COLO668 (cell line): ENCODE data around the gene ARHGAP27.
A peak's percentile ranks its signal among the peaks of the same experiment; 100 is the strongest.
"Not testable (repeated sequence)": the region's sequence is repeated elsewhere in the genome, so short reads cannot be mapped to it uniquely, and the experiment has no call there.

Experiments
- DNase-seq: peaks from one replicate; lab custom pipeline; 2025; ENCODE audit not compliant: unreplicated experiment; lab: John Stamatoyannopoulos, UW

The ARHGAP27 gene

GRCh38 chr17:45432405-45433158 lies at the start of gene ARHGAP27:
TSS of gene ARHGAP27 (minus strand) at chr17:45432870. CDS start at chr17:45430279, 2,591 bp downstream.
- peak; percentile 52 for DNase-seq

- DNase-seq, result not testable (repeated sequence)
Observed at GRCh38 chr17:45482317-45482716, 49.6 kb upstream of the ARHGAP27 start.

DNA sequence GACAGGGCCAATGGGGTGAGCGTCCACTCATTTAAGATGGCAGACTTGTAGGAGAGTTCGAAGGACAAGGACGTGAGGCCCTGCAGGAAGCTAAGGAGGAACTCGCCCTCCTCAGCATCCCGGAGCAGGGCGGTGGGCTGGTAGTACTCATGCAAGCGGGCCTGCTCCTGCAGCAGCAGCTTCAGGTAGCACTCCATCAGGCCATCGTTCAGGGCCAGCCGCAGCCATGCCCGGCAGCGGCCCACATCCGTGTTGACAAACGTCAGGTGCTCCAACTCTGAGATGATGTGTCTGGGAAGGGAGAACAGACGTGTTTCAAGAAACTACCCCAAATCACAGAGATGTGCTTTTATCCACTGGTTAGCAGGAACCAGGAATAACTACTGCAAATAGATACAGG lies 42.8 kb upstream of the ARHGAP27 start:
- DNase-seq, result not testable (repeated sequence)

DNA sequence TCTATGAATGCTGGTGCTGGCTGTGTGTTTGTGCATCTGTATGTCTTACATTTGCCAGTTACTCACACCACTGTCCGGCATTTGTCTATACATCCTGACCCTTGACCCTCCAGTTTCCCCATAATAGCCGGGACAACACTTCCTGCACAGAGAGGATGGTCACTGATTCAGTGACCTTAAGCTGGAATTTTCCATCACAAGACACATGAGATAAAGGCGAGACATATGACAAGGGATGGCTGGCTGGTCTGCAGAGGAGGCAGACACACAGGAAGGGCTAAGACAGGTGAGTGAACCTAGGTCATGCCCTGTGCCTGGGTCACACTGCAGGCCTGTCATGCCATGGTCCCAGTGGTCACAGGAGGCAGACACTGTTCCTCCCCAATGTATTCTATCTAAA lies 39.6 kb upstream of the ARHGAP27 start:
- DNase-seq, result not testable (repeated sequence)

- DNase-seq, result not testable (repeated sequence)
Observed at GRCh38 chr17:45469204-45469563, 36.5 kb upstream of the ARHGAP27 start.

- not testable (repeated sequence) for DNase-seq
Observed at GRCh38 chr17:45468293-45469203, 35.9 kb upstream of the ARHGAP27 start.

DNA sequence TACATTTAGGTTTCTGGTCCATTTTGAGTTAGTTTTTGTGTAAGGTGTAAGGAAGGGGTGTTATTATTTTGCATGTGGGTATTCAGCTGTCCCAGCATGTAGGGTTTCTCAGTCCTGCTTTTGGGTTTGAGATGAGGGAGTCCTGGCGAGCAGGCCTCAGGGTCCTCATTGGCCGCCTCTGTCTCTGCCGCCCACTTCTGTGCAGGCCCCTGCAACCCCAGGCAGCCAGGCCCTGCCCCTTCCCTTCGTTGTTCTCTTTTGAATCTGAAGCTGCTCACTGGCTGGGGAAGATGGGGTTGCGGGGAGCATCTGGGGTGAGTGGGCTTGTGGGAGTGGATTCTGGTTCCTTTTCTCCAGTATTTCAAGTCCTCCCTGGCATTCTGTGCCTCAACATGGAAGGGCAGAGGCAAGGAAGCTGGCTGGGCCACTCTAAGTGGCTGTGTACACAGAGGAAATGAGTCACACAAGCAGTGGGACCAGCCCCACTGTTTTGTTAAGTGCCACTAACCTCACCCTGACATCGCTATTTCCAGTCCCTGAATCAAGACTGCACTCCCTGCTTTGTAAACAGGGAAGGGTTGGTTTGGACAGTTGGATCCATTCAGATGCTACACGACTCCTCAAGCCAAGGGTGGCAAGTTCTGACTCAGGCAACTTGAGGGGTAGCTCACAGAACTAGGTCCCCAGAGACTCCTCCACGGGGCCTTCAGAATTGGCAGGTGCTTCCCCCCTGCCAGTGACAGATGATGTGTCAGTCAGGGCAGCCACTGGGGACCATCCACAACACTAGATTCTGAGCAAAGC lies 29.1 kb upstream of the ARHGAP27 start:
- DNase-seq, result peak; percentile 49

- DNase-seq, result not testable (repeated sequence)
Observed at GRCh38 chr17:45460422-45460821, 27.8 kb upstream of the ARHGAP27 start.

DNA sequence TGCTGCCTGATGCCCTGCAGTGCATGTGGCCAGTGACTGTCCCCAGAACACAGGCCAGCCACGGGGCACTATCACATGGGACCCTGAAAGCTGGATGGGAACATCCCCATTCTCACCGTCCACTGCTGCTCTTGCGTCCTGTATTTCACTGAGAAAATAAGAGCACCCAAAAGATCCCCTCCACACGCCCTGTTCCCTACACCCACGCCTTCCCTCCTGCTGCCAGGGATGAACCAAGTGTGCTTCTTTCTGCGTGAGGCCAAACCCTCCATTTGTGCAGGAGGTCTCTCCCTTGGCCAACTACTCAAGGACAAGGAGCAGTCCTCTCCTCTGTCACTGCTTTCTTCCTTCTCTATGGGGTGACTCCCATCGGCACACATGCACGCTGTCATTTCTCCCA lies 21.7 kb upstream of the ARHGAP27 start:
- DNase-seq, result not testable (repeated sequence)

DNA sequence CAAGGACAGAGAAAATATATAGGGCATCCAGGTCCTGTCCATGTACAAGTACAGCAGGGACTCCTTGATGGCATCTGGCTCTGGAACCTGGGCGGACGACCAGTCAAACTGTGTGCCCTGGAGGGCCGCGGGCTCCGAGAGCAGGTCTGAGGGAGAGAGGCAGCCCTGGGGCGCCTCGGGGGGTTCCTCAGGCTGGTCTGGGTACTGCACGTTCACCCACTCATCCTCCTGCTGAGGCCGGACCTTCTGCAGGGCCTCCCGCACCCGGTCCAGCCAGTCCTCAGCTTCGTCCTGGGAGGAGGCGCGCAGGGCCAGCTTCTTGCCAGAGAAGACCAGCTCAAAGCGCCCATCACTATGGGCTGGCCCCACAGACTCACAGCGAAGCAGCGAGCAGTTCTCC lies 21.1 kb upstream of the ARHGAP27 start:
- DNase-seq, result not testable (repeated sequence)

DNA sequence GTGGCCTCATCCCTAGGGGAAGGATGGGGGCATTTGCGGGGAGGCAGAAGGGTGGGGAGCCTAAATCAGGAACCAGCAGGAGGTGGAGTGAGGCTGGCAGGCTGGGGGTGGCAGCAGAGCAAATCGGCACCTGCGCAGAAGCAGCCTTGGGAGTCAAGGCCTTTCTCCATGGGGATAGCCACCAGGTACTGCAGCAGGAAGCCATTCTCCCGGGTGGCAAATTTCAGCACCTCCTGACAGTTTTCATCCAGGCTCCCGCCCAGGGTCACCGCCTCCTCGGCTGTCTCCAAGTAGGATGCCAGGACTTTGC lies 20.5 kb upstream of the ARHGAP27 start:
- not testable (repeated sequence) for DNase-seq

- DNase-seq, result not testable (repeated sequence)
Observed at GRCh38 chr17:45452329-45453224, 19.9 kb upstream of the ARHGAP27 start.

GRCh38 chr17:45451660-45452059 lies 19.0 kb upstream of the ARHGAP27 start:
- not testable (repeated sequence) for DNase-seq

- no peak for DNase-seq
Observed at GRCh38 chr17:45451131-45451530, 18.5 kb upstream of the ARHGAP27 start.

DNA sequence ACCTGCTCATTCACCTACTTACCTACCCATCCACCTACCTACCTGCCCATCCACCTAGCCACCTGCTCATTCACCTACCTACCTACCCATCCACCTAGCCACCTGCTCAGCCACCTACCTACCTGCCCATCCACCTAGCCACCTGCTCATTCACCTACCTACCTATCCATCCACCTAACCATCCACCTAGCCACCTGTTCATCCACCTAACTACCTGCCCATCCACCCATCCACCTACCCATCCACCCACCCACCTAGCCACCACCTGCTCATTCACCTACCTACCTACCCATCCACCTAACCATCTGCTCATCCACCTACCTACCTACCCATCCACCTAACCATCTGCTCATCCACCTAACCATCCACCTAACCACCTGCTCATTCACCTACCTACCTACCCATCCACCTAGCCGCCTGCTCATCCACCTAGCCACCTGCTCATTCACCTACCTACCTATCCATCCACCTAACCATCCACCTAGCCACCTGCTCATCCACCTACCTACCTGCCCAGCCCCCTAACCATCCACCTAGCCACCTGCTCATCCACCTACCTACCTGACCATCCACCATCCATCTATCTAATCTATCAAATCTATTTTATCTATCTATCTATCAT lies 17.1 kb upstream of the ARHGAP27 start:
- not testable (repeated sequence) for DNase-seq

DNA sequence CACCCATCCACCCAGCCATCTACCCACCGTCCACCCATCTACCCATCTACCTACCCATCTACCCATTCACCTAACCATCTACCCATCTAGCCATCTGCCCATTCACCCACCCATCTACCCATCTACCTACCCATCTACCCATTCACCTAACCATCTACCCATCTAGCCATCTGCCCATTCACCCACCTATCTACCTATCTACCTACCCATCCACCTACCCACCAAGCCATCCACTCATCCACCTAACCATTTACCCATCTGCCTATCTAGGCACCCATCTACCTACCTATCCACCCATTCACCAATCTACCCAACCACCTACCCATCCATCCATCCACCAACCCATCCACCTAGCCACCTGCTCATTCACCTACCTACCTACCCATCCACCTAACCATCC lies 16.6 kb upstream of the ARHGAP27 start:
- DNase-seq, result not testable (repeated sequence)

- not testable (repeated sequence) for DNase-seq
Observed at GRCh38 chr17:45448483-45448882, 15.8 kb upstream of the ARHGAP27 start.

- DNase-seq, result not testable (repeated sequence)
Observed at GRCh38 chr17:45448066-45448465, 15.4 kb upstream of the ARHGAP27 start.

DNA sequence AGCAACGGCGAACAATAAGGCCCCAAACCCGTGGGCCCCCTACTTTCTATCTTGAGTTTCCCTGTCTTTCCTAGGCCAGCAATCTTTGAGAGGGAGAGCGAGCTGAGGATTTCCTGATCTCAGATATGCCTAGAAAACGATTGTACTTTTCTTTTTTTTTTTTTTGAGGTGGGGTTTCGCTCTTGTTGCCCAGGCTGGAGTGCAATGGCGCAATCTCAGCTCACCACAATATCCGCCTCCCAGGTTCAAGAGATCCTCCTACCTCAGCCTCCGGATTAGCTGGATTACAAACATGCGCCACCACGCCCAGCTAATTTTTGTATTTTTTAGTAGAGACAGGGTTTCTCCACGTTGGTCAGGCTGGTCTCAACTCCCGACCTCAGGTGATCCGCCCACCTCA lies 15.0 kb upstream of the ARHGAP27 start:
- DNase-seq, result not testable (repeated sequence)
